ENCODE measurements around the gene PLEKHG4B. TPM values are rescaled to one million over a fixed set of nuclear protein-coding genes. Genes with fewer than 3 reads are reported as not detected.

Gene PLEKHG4B
- total RNA-seq, 1 experiment from 2014 or later, result 0.02 TPM

- TF ChIP-seq YY1 (IDR thresholded peaks at IDR 0.05; ENCODE audit: extremely low read depth, insufficient replicate concordance, low read depth, low read length), result no peak
- no peak for TF ChIP-seq EZH2 (IDR thresholded peaks at IDR 0.05)
- TF ChIP-seq POLR2AphosphoS5 (IDR thresholded peaks at IDR 0.05; ENCODE audit: low read depth, low read length), result no peak
- no peak for TF ChIP-seq SIN3A (IDR thresholded peaks at IDR 0.05; ENCODE audit: low read depth)
Measured at GRCh38 chr5:194603-195209, 102.7 kb downstream of the PLEKHG4B start (continued).

GRCh38 chr5:195401-196160 lies 103.6 kb downstream of the PLEKHG4B start:
- no peak overlapping the region for H3K4me3 ChIP-seq (replicated peaks in 1 of 2; ENCODE audit: low read depth in 1 of 2, low read length in 2 of 2)
- no peak overlapping the region for H3K9ac ChIP-seq (ENCODE audit: low read length)
- no peaks in the 10 kb centered on the region for H4K20me1 ChIP-seq (ENCODE audit: insufficient read depth)
- DNase-seq (ENCODE audit: low read depth, low spot score) (no peak), ATAC-seq (no peak)
- RAD21 ChIA-PET (ENCODE audit: low non-redundant PET in 1 of 2, low total read pairs in 2 of 2, uncharacterized antibody in 2 of 2, unreplicated experiment in 2 of 2), result no interaction called here
- H3K36me3 ChIP-seq (ENCODE audit: control insufficient read depth in 1 of 2, insufficient read depth in 2 of 2, low read length in 2 of 2), result no peaks in the 10 kb centered on the region
- CTCF ChIA-PET, result no interaction called here
- H2AFZ ChIP-seq (ENCODE audit: low read depth, low read length, poor library complexity, severe bottlenecking), result no peak overlapping the region
- H3K9me3 ChIP-seq (ENCODE audit: control insufficient read depth in 1 of 2, insufficient read depth in 1 of 2, low read depth in 1 of 2, low read length in 2 of 2), result no peaks in the 10 kb centered on the region
- H3K27ac ChIP-seq (ENCODE audit: low read depth, low read length), result no peak overlapping the region
- TF ChIP-seq, protein P1, sequence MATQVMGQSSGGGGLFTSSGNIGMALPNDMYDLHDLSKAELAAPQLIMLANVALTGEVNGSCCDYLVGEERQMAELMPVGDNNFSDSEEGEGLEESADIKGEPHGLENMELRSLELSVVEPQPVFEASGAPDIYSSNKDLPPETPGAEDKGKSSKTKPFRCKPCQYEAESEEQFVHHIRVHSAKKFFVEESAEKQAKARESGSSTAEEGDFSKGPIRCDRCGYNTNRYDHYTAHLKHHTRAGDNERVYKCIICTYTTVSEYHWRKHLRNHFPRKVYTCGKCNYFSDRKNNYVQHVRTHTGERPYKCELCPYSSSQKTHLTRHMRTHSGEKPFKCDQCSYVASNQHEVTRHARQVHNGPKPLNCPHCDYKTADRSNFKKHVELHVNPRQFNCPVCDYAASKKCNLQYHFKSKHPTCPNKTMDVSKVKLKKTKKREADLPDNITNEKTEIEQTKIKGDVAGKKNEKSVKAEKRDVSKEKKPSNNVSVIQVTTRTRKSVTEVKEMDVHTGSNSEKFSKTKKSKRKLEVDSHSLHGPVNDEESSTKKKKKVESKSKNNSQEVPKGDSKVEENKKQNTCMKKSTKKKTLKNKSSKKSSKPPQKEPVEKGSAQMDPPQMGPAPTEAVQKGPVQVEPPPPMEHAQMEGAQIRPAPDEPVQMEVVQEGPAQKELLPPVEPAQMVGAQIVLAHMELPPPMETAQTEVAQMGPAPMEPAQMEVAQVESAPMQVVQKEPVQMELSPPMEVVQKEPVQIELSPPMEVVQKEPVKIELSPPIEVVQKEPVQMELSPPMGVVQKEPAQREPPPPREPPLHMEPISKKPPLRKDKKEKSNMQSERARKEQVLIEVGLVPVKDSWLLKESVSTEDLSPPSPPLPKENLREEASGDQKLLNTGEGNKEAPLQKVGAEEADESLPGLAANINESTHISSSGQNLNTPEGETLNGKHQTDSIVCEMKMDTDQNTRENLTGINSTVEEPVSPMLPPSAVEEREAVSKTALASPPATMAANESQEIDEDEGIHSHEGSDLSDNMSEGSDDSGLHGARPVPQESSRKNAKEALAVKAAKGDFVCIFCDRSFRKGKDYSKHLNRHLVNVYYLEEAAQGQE (IDR thresholded peaks at IDR 0.05; ENCODE audit: low read depth), result no peak
- TF ChIP-seq ZFX (IDR thresholded peaks at IDR 0.05), result no peak
- TF ChIP-seq YY1 (IDR thresholded peaks at IDR 0.05; ENCODE audit: extremely low read depth, insufficient replicate concordance, low read depth, low read length), result no peak
- no peak for TF ChIP-seq ATF3 (IDR thresholded peaks at IDR 0.05)
- TF ChIP-seq, protein P2, sequence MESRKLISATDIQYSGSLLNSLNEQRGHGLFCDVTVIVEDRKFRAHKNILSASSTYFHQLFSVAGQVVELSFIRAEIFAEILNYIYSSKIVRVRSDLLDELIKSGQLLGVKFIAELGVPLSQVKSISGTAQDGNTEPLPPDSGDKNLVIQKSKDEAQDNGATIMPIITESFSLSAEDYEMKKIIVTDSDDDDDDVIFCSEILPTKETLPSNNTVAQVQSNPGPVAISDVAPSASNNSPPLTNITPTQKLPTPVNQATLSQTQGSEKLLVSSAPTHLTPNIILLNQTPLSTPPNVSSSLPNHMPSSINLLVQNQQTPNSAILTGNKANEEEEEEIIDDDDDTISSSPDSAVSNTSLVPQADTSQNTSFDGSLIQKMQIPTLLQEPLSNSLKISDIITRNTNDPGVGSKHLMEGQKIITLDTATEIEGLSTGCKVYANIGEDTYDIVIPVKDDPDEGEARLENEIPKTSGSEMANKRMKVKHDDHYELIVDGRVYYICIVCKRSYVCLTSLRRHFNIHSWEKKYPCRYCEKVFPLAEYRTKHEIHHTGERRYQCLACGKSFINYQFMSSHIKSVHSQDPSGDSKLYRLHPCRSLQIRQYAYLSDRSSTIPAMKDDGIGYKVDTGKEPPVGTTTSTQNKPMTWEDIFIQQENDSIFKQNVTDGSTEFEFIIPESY (IDR thresholded peaks at IDR 0.05; ENCODE audit: extremely low read depth, insufficient replicate concordance, low read length), result no peak
- TF ChIP-seq FOSL1 (IDR thresholded peaks at IDR 0.05; ENCODE audit: low read depth), result no peak
- TF ChIP-seq SIN3A (IDR thresholded peaks at IDR 0.05; ENCODE audit: low read depth), result no peak
- no peak for TF ChIP-seq SP1 (IDR thresholded peaks at IDR 0.05; ENCODE audit: low read depth)
- TF ChIP-seq POLR2A (IDR thresholded peaks at IDR 0.05; ENCODE audit: borderline replicate concordance, extremely low read depth, insufficient read depth, insufficient read length), result no peak
- TF ChIP-seq TCF7L2 (IDR thresholded peaks at IDR 0.05; ENCODE audit: borderline replicate concordance, extremely low read depth, insufficient read depth, insufficient read length), result no peak
- no peak for TF ChIP-seq EZH2 (IDR thresholded peaks at IDR 0.05)
- TF ChIP-seq CEBPB (IDR thresholded peaks at IDR 0.05; ENCODE audit: low read depth), result no peak
- TF ChIP-seq RAD21 (IDR thresholded peaks at IDR 0.05; ENCODE audit: low read depth), result no peak
- no peak for TF ChIP-seq POLR2AphosphoS5 (IDR thresholded peaks at IDR 0.05; ENCODE audit: low read depth, low read length)
- POLR2A ChIA-PET, result no interaction called here
- no TSS peak for BruUV-seq (replicated peaks)
- H3K4me1 ChIP-seq (ENCODE audit: control insufficient read depth in 1 of 2, insufficient read depth in 2 of 2, low read length in 2 of 2), result no peaks in the 10 kb centered on the region
- H3K9me2 ChIP-seq (ENCODE audit: insufficient read depth), result no peaks in the 10 kb centered on the region
- no peak overlapping the region for H3K4me2 ChIP-seq (ENCODE audit: low read length)
- intact Hi-C loops (cut with micrococcal nuclease), result no loop called here
- H3K27me3 ChIP-seq (ENCODE audit: insufficient read depth, low read length), result no peaks in the 10 kb centered on the region
- no peaks in the 10 kb centered on the region for H3K79me2 ChIP-seq (ENCODE audit: insufficient read depth, low read length)

All from HCT116 (cell line).